MG63 (cell line): ENCODE results near the gene IQGAP3. TPM values are rescaled to one million over a fixed set of nuclear protein-coding genes. Genes with fewer than 3 reads are reported as not detected.
"Not testable (repeated sequence)": the region's sequence is repeated elsewhere in the genome, so short reads cannot be mapped to it uniquely, and the experiment has no call there.

ENCODE experiments used
- DNase-seq: peaks from one replicate; pipeline ENCODE4 v3.0.0-alpha.2; 2020
- H3K27me3 ChIP-seq: fragments of 250-450 bp; sonication (Bioruptor Pico); 2 replicates; pipeline ENCODE4 v1.5.1; 2020; ENCODE audit warnings: mild to moderate bottlenecking, moderate library complexity
- H3K36me3 ChIP-seq: fragments of 250-450 bp; sonication (Bioruptor Pico); 2 replicates; pipeline ENCODE4 v1.5.1; 2020; ENCODE audit warnings: mild to moderate bottlenecking, moderate library complexity
- H3K4me3 ChIP-seq: fragments of 250-450 bp; sonication (Bioruptor Pico); 2 replicates; pipeline ENCODE4 v1.5.1; 2020; ENCODE audit warnings: mild to moderate bottlenecking, moderate library complexity
- H3K9me3 ChIP-seq: fragments of 250-450 bp; sonication (Bioruptor Pico); 2 replicates; pipeline ENCODE4 v1.5.1; 2020; ENCODE audit warnings: mild to moderate bottlenecking, moderate library complexity
- total RNA-seq: library from RNA; depleted of rRNA; stranded (reverse); fragments of >200 nt; shearing (Covaris generic); gene quantifications from 2 replicates; pipeline ENCODE4 v1.2.3, GENCODE V29; 2014; ENCODE audit warnings: low replicate concordance; rRNA removed

The IQGAP3 gene, protein sequence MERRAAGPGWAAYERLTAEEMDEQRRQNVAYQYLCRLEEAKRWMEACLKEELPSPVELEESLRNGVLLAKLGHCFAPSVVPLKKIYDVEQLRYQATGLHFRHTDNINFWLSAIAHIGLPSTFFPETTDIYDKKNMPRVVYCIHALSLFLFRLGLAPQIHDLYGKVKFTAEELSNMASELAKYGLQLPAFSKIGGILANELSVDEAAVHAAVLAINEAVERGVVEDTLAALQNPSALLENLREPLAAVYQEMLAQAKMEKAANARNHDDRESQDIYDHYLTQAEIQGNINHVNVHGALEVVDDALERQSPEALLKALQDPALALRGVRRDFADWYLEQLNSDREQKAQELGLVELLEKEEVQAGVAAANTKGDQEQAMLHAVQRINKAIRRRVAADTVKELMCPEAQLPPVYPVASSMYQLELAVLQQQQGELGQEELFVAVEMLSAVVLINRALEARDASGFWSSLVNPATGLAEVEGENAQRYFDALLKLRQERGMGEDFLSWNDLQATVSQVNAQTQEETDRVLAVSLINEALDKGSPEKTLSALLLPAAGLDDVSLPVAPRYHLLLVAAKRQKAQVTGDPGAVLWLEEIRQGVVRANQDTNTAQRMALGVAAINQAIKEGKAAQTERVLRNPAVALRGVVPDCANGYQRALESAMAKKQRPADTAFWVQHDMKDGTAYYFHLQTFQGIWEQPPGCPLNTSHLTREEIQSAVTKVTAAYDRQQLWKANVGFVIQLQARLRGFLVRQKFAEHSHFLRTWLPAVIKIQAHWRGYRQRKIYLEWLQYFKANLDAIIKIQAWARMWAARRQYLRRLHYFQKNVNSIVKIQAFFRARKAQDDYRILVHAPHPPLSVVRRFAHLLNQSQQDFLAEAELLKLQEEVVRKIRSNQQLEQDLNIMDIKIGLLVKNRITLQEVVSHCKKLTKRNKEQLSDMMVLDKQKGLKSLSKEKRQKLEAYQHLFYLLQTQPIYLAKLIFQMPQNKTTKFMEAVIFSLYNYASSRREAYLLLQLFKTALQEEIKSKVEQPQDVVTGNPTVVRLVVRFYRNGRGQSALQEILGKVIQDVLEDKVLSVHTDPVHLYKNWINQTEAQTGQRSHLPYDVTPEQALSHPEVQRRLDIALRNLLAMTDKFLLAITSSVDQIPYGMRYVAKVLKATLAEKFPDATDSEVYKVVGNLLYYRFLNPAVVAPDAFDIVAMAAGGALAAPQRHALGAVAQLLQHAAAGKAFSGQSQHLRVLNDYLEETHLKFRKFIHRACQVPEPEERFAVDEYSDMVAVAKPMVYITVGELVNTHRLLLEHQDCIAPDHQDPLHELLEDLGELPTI (N-terminal part only)
- 18.7 and 20.7 TPM in 2 replicates for total RNA-seq

DNA sequence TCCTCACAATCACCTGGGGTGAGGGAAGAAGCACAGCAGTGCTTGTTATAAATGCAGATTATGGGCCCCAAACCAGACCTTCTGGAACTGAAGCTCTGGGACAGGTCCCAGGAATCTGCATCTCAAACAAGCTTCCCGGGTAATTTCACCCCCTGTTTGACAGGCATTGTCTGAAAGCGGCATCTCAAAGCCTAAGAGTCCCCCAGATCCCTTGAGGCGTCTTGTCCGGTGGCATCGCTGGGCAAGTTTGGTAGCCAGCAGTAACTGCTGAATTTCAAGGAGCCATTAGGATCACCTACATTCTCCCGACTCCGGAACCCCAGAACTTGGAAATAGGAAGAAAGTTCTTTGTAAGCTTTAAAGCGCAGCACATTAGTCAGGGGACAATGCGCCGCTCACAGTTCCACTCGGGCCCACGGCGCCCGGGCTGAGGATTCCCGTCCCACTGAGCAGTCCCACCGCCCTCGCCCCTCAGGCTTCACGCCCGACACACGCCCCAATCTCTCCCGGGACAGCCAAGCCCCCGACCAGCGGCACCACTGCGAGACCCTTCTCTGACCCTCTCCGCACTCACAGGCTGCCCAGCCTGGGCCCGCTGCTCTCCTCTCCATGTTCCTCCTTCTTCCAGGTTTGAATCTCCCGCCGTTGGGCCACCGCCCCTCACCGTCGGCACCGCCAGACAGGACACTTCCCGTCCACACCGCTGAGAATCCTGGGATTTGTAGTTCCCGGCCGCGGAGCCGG, at the start of gene IQGAP3:
Gene IQGAP3 (minus strand): TSS at position 647 of the 744 bp plus-strand sequence. CDS start 36 bp downstream, at position 611.
- peak; percentile 91 for DNase-seq
- Histone ChIP-seq H3K27me3 (peaks cover 2% of the 10 kb centered on the region; the same call in 1 of the 2 replicates), H3K9me3 (no peaks in the 10 kb centered on the region), H3K4me3 (peak within 1 kb of the TSS; percentile 95), H3K36me3 (peaks cover 29% of the 10 kb centered on the region)

DNA sequence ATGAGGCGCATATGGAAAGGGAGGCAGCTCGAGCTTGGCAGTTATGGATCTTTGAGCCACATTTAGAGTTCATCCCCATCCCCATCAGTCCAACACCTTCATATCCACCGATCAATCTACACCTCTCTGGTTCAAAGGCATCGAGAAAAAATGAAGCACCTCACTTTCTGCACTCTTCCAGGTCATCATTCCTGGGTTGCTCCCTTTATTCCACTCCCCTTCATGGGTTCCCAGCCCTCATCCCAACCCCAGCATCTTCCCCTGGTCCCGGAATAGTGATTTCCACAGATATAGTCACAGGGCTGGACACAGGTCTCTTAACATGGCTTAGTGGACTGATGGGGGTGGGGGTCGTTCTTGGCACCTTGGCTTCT, 47.2 kb upstream of the IQGAP3 start:
- Histone ChIP-seq H3K36me3 (no peaks in the 10 kb centered on the region), H3K9me3 (no peaks in the 10 kb centered on the region), H3K4me3 (no peak overlapping the region), H3K27me3 (peaks cover 50% of the 10 kb centered on the region)
- DNase-seq, result no peak

DNA sequence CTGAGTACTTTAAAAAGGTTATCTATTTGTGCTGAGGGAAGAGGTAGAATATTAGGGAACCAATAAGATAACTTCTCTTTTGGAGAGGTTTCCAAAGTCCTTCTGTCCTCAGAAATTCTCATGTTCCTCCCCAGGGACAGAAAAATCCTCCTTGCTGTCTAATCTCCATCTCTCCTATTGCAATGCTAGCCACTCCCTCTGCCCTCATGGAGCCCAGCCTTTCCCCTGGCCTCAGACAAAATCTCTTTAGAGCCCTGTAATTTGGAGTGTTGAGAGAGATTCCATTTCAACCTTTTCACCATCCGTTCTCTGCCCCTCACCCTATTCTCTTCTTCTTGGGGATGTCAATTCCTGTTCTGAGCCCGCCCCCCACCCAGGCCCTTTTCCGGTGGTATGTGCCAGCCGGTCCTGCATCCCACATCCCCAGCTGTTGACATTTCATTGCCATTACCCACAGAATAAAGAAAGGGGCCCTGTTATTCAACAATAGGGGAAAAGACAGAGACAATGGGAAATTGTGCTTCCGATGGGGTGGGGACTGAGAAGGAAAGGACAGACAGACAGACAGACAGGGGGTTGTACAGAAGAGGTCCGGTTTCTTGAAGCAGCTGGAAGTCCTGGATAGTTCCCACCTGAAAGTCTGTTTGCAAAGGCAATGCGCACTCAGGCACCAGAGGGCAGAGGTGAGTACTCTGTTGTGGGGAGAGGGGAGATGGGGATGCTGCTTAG, 46.7 kb upstream of the IQGAP3 start, which contains the start of gene HAPLN2:
Gene HAPLN2 (plus strand): TSS at position 563 of the 729 bp plus-strand sequence. CDS start 4,076 bp downstream, outside the sequence.
- Histone ChIP-seq H3K36me3 (no peaks in the 10 kb centered on the region), H3K4me3 (no peak within 1 kb of the TSS), H3K27me3 (peaks cover 44% of the 10 kb centered on the region), H3K9me3 (no peaks in the 10 kb centered on the region)
- DNase-seq, result no peak

DNA sequence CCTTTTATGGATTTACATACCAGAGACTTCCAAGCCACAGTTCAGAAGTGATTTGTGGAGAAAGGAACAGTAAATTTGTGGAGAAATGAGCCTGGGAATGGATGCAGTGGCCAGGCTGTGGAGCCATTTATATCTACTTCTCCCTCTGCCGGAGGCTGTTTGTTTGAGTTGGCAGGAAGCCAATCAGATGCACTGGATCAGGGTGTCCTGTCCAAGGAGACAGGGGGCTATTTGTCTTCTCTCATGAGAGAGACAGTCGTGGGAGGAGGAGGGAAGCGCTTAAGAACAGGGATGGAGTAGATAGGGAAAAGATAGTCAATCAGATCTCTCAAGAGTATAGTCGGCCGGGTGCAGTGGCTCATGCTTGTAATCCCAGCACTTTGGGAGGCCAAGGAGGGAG, 44.1 kb upstream of the IQGAP3 start:
- no peak overlapping the region for H3K4me3 ChIP-seq
- H3K9me3 ChIP-seq, result no peaks in the 10 kb centered on the region
- H3K36me3 ChIP-seq, result no peaks in the 10 kb centered on the region
- H3K27me3 ChIP-seq, result peaks cover 27% of the 10 kb centered on the region
- peak; percentile 28 for DNase-seq

DNA sequence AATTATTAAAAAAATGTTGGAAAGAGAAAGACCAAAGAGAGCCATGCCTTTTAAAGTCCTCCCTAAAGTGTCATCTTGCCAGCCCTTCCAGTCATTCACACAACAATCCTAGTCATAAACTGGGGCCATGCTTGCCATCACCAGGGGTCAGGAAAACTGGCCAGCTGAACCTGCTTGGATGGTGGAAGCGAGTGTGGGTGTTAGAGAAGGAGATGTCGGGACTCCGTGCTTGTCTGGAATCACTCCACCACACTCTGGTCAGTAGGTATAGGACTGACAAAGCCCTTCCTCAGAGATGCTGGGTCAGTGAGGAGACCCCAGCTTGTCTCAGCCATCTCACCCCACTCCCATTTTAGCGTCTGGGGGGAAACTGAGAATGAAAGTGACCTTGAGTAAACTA, 43.6 kb upstream of the IQGAP3 start:
- no peak overlapping the region for H3K4me3 ChIP-seq
- no peaks in the 10 kb centered on the region for H3K36me3 ChIP-seq
- H3K27me3 ChIP-seq, result peaks cover 27% of the 10 kb centered on the region
- no peak for DNase-seq
- H3K9me3 ChIP-seq, result no peaks in the 10 kb centered on the region

DNA sequence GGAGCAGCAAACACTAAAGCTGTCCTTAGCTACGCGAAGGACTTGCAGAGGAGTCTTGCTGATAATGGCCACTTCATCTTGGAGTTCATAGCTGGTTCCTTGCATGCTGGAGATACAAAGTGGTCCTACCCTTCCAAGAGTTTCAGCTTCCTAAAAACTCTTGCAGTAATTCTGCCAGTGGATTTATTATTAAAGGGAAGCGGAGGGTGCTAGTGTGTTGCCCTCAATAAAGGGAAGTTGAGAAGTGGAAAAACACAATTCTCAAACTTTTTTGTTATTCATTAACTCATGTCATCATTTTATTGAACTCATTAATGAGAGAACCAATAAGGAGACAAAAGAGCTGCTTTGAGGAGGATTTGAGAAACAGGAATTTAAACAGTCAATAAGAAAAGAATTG, 40.3 kb upstream of the IQGAP3 start:
- Histone ChIP-seq H3K27me3 (peaks cover 8% of the 10 kb centered on the region), H3K36me3 (no peaks in the 10 kb centered on the region), H3K9me3 (no peaks in the 10 kb centered on the region), H3K4me3 (no peak overlapping the region)
- DNase-seq, result no peak

DNA sequence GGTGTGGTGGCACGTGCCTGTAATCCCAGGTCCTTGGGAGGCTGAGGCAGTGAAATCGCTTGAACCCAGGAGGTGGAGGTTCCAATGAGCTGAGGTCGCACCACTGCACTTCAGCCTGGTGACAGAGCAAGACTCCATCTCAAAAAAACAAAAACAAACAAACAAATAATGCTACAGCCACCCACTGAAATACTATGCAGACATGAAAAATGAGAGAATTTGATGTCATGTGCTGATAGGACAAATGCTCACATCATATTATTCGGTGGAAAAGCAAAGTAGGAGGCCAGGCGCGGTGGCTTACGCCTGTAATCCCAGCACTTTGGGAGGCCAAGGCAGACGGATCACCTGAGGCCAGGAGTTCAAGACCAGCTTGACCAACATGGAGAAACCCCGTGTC, 37.7 kb upstream of the IQGAP3 start:
- DNase-seq, H3K27me3 ChIP-seq: not testable (repeated sequence)

DNA sequence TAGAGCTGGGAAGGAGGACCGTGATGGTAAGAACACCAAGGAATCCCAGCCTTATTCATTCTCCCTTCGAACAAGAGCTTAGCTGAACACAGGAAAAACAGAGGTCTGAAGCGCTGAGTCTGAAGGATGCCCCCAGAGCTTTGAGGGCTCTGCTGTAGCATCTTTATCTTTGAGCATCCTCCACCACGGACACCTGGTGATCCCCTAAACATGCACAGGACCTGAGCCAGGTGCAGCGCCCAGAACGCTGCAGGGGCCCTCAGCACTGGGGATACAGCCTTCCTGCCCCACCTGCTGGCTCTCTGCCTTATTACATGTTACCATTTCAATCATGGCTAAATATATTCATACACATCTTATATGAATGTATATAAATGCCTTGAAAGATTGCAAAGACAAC, 36.6 kb upstream of the IQGAP3 start:
- Histone ChIP-seq H3K27me3 (no peaks in the 10 kb centered on the region), H3K9me3 (no peaks in the 10 kb centered on the region), H3K4me3 (no peak overlapping the region), H3K36me3 (no peaks in the 10 kb centered on the region)
- no peak for DNase-seq

More for the DNA sequence above, 37.7 kb upstream of the IQGAP3 start:
- not testable (repeated sequence) for H3K36me3 ChIP-seq, H3K9me3 ChIP-seq, H3K4me3 ChIP-seq

DNA sequence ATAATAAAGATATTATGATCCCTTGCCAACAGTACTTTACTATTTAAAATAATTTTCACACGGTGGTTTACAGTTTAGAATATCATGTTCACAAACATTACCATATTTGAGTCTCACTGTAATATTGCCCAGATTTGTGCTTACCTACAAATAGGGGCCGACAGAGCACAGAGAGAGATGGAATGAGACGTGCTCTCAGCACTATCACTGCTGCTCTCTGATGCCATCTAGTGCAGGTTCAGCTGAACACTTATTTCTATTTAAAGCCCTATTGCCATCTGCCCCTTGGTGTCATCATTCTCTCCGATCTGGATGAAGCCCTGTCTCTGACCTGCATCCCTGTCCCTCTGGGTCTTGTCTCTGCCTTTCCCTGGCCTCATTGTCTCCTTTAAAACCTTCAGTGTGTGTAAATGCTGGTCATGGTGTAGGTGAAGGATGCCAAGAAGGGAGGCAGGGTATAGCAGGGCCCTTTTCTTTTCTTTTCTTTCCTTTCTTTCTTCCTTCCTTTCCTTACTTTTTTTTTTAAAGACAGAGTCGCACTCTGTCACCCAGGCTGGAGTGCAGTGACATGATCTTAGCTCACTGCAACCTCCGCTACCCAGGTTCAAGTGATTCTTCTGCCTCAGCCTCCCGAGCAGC, 35.8 kb upstream of the IQGAP3 start:
- H3K36me3 ChIP-seq, result no peaks in the 10 kb centered on the region
- H3K27me3 ChIP-seq, result no peaks in the 10 kb centered on the region
- DNase-seq, result peak; percentile 45

DNA sequence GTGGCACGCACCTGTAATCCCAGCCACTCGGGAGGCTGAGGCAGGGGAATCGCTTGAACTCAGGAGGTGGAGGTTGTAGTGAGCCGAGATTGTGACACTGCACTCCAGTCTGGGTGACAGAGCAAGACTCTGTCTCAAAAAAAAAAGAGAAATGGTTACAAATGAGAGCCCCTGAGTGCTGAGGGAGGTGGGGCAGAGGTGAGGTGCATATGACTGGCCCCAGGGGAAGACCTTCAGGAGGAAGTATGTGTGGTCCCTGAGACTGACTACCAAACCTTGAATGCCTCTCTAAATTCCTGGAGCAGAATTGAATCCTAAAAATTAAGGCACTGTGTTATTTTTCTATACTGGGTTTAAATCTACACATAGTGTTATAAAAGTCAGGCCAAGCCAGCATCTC, 35.0 kb upstream of the IQGAP3 start:
- H3K27me3 ChIP-seq, H3K4me3 ChIP-seq, H3K9me3 ChIP-seq, DNase-seq, H3K36me3 ChIP-seq: not testable (repeated sequence)

More for the DNA sequence above, 35.8 kb upstream of the IQGAP3 start:
- no peaks in the 10 kb centered on the region for H3K9me3 ChIP-seq
- H3K4me3 ChIP-seq, result no peak overlapping the region

DNA sequence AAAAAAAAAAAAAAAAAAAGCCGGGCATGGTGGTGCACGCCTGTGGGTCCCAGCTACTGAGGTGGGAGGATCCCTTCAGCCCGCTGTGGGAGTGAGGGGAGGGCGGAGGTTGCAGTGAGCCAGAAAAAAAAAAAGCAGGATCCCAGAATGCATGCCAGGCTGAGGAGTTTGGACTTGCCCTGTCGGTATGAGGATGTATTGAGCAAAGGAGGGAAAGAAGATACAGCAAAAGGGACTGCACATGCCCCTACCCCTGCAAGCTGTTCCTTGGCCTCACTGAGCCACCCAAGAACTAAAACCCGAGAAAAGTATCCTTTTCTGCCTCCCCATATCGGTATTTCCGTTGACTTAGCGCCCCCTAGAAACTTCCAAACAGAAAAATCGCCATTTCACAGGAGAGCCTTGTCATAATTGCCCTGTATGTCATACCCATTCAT, 30.2 kb upstream of the IQGAP3 start:
- H3K36me3 ChIP-seq, result peaks cover 21% of the 10 kb centered on the region
- H3K9me3 ChIP-seq, result no peaks in the 10 kb centered on the region
- H3K27me3 ChIP-seq, result no peaks in the 10 kb centered on the region
- DNase-seq, result peak; percentile 22
- H3K4me3 ChIP-seq, result no peak overlapping the region

DNA sequence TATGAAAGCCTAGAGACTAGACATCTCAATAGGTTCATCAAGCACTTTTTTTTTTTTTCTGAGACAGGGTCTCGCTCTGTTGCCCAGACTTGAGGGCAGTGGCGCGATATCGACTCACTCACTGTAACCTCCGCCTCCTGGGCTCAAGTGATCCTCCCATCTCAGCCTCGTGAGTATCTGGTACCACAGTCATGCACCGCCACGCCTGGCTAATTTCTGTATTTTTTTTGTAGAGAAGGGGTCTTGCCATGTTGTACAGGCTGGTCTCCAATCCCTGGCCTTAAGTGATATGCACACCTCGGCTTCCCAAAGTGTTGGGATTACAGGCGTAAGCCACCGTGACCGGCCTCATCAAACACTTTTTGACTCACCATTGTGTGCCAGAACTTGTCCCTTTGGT, 29.5 kb upstream of the IQGAP3 start:
- no peak for DNase-seq
- Histone ChIP-seq H3K27me3 (no peaks in the 10 kb centered on the region), H3K4me3 (peak overlapping the region; percentile 86), H3K36me3 (peaks cover 28% of the 10 kb centered on the region), H3K9me3 (no peaks in the 10 kb centered on the region)

DNA sequence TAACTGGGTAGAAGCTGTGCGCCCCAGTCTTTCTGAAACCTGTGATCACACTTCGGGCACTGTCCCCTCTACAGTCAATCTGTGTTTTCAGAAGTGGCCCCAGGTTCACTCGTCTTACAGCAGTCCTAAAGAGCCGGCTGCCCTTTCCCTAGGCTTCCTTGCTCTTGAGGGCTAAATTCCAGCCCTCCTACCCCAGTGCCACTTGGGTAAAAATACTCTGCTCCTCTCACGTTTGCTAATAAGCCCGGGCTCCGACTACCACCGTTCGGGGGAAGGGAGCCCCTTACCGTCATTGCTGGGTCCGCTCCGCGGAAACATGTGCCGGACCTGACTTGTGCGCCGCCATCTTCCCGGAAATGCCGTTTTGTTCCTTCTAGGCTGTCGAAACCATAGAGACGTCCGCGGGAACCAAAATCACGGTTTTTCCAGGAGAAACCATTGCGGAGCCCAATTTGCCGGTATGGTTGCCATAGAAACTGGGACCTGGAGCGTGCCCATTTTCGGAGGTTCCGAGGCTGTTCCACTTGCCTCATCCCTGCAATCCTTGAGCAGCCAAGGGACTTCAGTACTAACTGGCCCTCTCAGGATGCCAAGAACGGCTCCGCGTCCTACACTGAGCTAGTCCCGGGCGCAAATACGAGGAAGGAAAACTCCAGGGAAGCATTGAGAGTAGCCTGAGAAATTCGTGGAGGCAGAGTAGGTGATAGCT, 28.9 kb upstream of the IQGAP3 start, which contains the start of gene GPATCH4:
Gene GPATCH4 (minus strand): TSS at position 358 of the 709 bp plus-strand sequence.
- Histone ChIP-seq H3K36me3 (peaks cover 34% of the 10 kb centered on the region), H3K4me3 (peak within 1 kb of the TSS; percentile 86), H3K27me3 (no peaks in the 10 kb centered on the region), H3K9me3 (no peaks in the 10 kb centered on the region)
- DNase-seq, result peak; percentile 88

DNA sequence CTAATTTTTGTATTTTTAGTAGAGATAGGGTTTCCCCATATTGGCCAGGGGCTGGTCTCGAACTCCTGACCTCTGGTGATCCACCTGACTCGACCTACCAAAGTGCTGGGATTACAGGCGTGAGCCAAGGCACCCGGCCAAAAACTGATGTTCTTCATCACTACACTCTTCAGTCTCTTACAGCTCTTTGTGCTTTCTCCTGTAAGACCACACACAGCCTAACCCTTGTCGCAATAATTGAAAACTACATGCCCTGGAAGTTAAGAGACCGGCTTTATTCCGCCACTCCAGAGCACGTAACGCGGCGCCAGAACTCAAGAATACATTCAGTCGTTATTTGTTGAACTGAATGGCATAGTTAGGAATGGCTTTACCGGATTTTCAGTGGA, 28.4 kb upstream of the IQGAP3 start:
- Histone ChIP-seq H3K4me3 (peak overlapping the region; percentile 86), H3K9me3 (no peaks in the 10 kb centered on the region), H3K27me3 (no peaks in the 10 kb centered on the region), H3K36me3 (peaks cover 40% of the 10 kb centered on the region)
- DNase-seq, result no peak
